GM12892 (cell line): ENCODE measurements around the gene LEMD1.

Source experiments
- POLR2AphosphoS5 ChIP-seq: IDR thresholded peaks from 2 replicates; pipeline ENCODE4 v1.6.1; 2011; ENCODE audit warnings: low read depth, low read length, control low read depth
- TAF1 ChIP-seq: IDR thresholded peaks from 2 replicates; pipeline ENCODE4 v1.6.1; 2011; ENCODE audit warnings: low read depth, mild to moderate bottlenecking, control low read depth, low read length, borderline replicate concordance

- no peak for TF ChIP-seq POLR2AphosphoS5
- no peak for TF ChIP-seq TAF1
Observed at GRCh38 chr1:205421798-205422197, at the start of gene LEMD1.
